ENCODE results near the gene CST4.
"Not testable (repeated sequence)": the region's sequence is repeated elsewhere in the genome, so short reads cannot be mapped to it uniquely, and the experiment has no call there.

The CST4 gene

DNA sequence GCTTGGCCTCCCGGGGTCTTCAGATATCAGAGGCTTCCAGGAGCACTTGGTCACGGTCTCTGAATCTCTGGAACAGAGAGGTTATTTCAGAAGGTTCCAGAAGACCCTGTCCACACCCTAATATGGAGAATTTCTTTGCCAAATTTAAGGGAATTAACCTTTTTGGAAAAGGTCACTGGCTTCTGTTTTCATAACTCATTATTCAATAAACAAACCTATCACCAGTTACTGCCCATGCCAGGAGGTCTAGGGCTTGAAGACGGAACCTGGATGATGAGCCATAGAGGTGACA is 507 bp upstream of the CST4 start:
- in situ Hi-C loops (cut with HindIII; ENCODE audit: low sequenced_read_pairs), result no loop called here

GRCh38 chr20:23687986-23688385 is 852 bp downstream of the CST4 start:
- in situ Hi-C loops (cut with HindIII; ENCODE audit: low sequenced_read_pairs), result no loop called here

- in situ Hi-C loops (cut with HindIII; ENCODE audit: low sequenced_read_pairs), result no loop called here
Observed at GRCh38 chr20:23686046-23686750, 2.6 kb downstream of the CST4 start.

- in situ Hi-C loops (cut with HindIII; ENCODE audit: low sequenced_read_pairs), result not testable (repeated sequence)
Observed at GRCh38 chr20:23685529-23685896, 3.3 kb downstream of the CST4 start.

- in situ Hi-C loops (cut with HindIII; ENCODE audit: low sequenced_read_pairs), result no loop called here
Observed at GRCh38 chr20:23684261-23684660, 4.6 kb downstream of the CST4 start.

DNA sequence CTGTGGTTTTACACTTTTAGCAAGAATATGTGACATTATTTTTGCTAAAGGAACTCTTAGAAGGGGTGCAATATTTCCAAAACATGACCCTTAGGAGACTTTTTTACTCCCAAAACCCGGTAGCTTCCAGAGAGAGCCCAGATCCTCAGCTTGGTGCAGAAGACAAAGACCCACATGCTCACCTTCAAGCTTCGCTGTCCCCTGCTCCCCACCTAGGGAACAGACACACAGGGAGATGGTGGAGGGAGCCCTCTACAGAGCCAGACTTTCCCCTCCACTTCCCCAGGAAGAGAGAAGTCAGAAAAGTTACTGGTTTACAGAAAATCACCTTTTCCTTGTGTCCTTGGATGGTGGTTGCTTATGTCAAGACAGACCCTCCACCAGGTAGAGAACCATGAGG is 5.0 kb downstream of the CST4 start:
- in situ Hi-C loops (cut with HindIII; ENCODE audit: low sequenced_read_pairs), result no loop called here

DNA sequence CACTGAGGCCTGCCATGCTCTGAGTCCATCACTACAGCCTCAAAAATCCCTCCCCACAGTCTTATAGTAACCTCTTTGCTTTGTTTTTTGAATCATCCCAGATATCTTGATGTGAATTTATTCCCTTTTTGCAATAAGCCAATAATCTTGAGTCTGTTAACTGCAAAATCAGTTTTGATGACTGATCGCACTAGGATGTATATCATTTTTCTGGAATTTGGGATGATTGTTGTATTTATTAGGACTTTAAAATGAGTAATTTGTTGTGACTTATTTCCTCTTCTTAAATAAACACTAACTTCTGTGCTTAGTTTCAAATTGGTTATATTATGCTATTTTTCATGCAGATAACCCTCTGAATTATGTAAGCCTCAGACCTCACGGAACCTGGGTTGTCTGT is 5.6 kb downstream of the CST4 start:
- in situ Hi-C loops (cut with HindIII; ENCODE audit: low sequenced_read_pairs), result no loop called here

DNA sequence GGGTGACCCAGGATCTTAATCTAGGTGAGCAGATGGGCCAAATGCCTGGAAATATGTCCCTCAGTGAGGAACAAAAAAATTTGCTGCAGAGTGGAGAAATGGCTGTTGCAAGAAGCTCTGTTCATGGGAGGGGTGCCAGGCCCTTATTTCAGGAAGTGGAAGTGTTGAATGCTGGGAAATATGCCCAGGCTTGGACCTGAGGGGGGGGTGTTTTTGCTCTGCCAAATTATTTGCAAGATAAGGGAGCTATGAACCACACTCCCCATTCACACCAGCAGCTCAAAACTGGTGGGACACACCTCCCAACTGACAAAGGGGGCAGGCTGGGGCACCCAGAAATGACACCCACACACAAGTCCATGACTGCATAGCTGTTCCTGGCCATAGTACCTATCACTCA is 8.7 kb downstream of the CST4 start:
- in situ Hi-C loops (cut with HindIII; ENCODE audit: low sequenced_read_pairs), result no loop called here

GRCh38 chr20:23679133-23680092 is 9.4 kb downstream of the CST4 start:
- in situ Hi-C loops (cut with HindIII; ENCODE audit: low sequenced_read_pairs), result no loop called here

DNA sequence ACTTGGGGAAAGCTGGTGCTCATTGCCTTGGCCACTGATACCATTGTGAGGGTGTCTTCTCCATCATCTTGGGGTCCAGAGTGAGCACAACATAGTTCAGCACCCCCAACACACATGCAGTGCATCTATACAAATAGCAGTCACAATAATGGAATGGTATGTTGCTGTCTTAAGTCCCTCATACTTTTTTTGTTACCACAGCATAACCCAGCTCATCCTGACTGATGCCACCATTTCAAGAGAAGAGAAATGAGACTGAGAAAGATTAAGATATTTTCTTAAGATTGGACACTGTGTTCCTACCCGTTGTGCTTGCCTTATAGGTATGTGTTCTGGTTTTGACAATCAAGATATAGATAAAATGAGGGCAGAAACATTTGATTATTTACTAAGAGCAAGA is 15.6 kb downstream of the CST4 start:
- in situ Hi-C loops (cut with HindIII; ENCODE audit: low sequenced_read_pairs), result no loop called here

DNA sequence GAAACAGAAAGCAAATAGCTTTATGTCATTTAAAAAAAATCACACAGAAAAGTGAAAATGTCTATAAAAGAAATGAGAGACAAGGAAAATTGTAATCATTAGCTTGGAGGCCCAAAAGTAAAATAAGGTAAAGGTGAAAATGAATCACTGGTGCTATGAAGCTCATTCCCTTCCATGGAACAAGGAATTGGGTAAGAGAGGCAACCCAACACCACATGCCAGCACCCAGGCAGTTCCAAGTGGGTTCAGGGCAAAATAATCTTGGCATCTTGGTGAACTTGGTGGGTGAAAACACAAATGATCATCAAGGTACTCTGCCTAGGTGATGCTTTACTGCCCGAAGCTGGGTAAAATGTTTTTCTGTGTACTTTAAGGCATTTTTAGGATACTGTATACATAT is 16.7 kb downstream of the CST4 start:
- in situ Hi-C loops (cut with HindIII; ENCODE audit: low sequenced_read_pairs), result no loop called here

DNA sequence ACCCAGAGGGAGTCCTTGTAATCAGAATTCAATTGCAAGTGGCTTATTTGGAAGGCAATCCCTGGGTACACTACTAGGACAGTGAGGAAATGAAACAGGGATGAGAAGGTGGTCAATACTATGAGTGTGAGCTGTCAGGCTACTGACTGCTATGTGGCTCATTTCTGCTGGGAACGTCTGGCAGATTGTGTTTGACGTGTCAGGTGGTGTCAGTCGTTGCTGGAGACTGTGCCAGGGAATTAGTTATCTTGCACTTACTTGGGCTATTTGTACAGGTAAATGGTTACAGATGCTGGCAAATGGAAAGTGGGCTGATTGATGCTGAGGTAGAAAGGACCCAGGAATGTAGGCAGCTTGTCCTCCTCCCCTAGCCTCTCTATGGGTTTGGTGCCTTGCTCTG is 17.4 kb downstream of the CST4 start:
- in situ Hi-C loops (cut with HindIII; ENCODE audit: low sequenced_read_pairs), result no loop called here

- in situ Hi-C loops (cut with HindIII; ENCODE audit: low sequenced_read_pairs), result no loop called here
Observed at GRCh38 chr20:23670361-23670760, 18.5 kb downstream of the CST4 start.

DNA sequence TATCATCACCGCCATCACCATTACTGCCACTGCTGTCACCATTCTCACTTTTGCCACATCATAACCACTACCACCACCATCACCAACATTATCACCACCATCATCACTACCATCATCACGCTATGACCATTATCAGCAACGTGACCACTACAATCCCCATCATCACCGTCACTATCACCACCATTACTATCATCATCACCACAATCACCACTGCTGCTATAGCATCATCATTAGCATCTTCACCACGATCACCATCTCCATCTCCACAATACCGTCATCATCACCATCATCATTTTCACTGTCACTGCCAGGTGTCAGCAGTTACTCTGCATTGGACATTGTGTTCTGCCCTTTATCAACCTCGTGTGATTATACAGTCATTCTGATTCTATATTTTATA is 19.0 kb downstream of the CST4 start:
- in situ Hi-C loops (cut with HindIII; ENCODE audit: low sequenced_read_pairs), result no loop called here

- in situ Hi-C loops (cut with HindIII; ENCODE audit: low sequenced_read_pairs), result no loop called here
Observed at GRCh38 chr20:23669327-23669726, 19.5 kb downstream of the CST4 start.

GRCh38 chr20:23668477-23668951 is 20.3 kb downstream of the CST4 start:
- in situ Hi-C loops (cut with HindIII; ENCODE audit: low sequenced_read_pairs), result no loop called here

- in situ Hi-C loops (cut with HindIII; ENCODE audit: low sequenced_read_pairs), result no loop called here
Observed at GRCh38 chr20:23667666-23668065, 21.2 kb downstream of the CST4 start.

DNA sequence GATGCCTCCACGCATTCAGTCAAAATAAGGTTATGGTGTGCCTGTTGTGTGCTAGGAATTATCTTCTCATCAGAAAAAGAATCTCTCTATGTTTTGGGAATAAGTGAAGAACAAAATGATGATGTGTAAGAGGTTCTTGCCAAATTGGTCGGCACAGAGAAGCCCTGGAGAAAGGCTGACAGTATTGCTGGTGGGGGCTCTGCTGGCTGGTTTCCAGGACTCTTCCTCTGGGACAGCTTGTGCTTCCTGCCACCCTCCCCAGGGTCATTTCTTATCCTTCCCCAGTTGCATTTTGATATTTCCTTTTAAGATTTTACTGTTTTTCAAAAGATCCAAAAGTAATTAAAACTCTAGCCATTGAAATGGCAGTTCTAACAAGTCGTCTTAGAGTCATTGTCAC is 22.1 kb downstream of the CST4 start:
- in situ Hi-C loops (cut with HindIII; ENCODE audit: low sequenced_read_pairs), result no loop called here

DNA sequence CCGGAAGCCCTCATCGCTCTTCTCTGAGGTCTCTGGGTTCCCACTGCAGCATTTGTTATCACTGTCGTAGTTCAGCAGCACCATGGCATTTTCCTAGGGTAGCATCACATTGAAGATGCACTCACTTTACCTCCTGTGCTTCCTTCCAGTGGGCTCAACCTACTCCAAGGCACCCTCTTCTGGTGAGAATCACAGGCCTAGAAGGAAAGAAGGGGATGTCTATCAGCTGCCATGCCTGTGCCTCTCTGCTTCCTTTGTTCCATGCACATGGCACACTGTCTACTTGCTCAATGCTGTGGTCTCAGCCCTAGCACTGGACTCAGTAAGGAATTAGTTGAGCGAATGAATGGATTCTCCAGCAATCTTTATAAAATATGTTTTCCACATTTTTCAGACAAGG is 22.6 kb downstream of the CST4 start:
- in situ Hi-C loops (cut with HindIII; ENCODE audit: low sequenced_read_pairs), result no loop called here

DNA sequence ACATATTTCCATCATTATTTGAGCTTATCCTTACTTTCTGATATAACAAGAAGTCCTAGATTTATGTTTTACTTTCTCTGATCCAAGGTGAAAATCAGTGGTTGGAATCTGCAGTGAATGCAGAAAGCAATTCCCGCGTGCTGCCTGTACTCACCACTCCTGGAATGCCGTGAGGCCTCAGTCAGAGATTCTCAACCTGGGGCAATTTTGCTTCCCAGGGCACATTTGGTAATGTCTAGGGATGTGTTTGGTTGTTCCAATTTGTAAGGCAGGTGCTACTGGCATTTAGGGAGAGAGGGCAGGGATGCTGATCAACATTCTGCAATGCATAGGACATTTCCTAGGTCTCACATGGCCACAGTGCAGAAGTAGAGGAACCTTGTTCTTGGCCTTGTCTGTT is 23.9 kb downstream of the CST4 start:
- in situ Hi-C loops (cut with HindIII; ENCODE audit: low sequenced_read_pairs), result no loop called here

GRCh38 chr20:23664046-23664445 is 24.8 kb downstream of the CST4 start:
- in situ Hi-C loops (cut with HindIII; ENCODE audit: low sequenced_read_pairs), result not testable (repeated sequence)

- in situ Hi-C loops (cut with HindIII; ENCODE audit: low sequenced_read_pairs), result no loop called here
Observed at GRCh38 chr20:23663180-23663579, 25.7 kb downstream of the CST4 start.

Measured in endothelial cell of hepatic sinusoid (primary cell).